ENCODE data around the gene DCST1.

GRCh38 chr1:155044812-155045657, 11.4 kb downstream of the DCST1 start:
- TF ChIP-seq, protein P1, sequence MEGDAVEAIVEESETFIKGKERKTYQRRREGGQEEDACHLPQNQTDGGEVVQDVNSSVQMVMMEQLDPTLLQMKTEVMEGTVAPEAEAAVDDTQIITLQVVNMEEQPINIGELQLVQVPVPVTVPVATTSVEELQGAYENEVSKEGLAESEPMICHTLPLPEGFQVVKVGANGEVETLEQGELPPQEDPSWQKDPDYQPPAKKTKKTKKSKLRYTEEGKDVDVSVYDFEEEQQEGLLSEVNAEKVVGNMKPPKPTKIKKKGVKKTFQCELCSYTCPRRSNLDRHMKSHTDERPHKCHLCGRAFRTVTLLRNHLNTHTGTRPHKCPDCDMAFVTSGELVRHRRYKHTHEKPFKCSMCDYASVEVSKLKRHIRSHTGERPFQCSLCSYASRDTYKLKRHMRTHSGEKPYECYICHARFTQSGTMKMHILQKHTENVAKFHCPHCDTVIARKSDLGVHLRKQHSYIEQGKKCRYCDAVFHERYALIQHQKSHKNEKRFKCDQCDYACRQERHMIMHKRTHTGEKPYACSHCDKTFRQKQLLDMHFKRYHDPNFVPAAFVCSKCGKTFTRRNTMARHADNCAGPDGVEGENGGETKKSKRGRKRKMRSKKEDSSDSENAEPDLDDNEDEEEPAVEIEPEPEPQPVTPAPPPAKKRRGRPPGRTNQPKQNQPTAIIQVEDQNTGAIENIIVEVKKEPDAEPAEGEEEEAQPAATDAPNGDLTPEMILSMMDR (IDR thresholded peaks at IDR 0.05), result peak; percentile 73 to 97 (median 91)
- TF ChIP-seq POLR2A (IDR thresholded peaks at IDR 0.05), result no peak

Measured in body of pancreas (tissue), 4 donors.